HCT116 (cell line): ENCODE data around the gene TTLL11. TPM values are rescaled to one million over a fixed set of nuclear protein-coding genes. Genes with fewer than 3 reads are reported as not detected.

ENCODE experiments used
- ATAC-seq: fragments of 200-7000 bp; cut with Tn5 transposase; 2 replicates; pipeline ENCODE4 v1.9.1; 2020; ENCODE audit warnings: mild to moderate bottlenecking, moderate library complexity
- BruUV-seq: library from RNA; stranded (reverse); fragments of 400-500 nt; replicated peaks from 2 replicates; lab custom pipeline; 2021; lab: Mats Ljungman, UMichigan
- CTCF ChIA-PET: fragments of 300-600 bp; sonication (Branson Sonifier 250); formaldehyde crosslinking; loops from one replicate; lab custom pipeline; 2021; ENCODE audit warnings: antibody characterized with exemption; lab: Charles Lee
- POLR2A ChIA-PET: fragments of 300-600, 350-600 bp; sonication (Branson Sonifier 250); formaldehyde crosslinking; loops from one replicate; lab custom pipeline; 2021; ENCODE audit warnings: antibody characterized with exemption; lab: Charles Lee
- RAD21 ChIA-PET, 2 experiments: fragments of 300-600 bp; sonication (Branson Sonifier 250); formaldehyde crosslinking; loops; one replicate each; lab custom pipeline; 2023; ENCODE audit warnings: low total read pairs in 2 of 2; ENCODE audit not compliant: uncharacterized antibody in 2 of 2, unreplicated experiment in 2 of 2, low non-redundant PET in 1 of 2; lab: Charles Lee
- DNase-seq: peaks from one replicate; pipeline ENCODE4 v3.0.0-alpha.2; 2010; ENCODE audit warnings: low read depth, low spot score
- H2AFZ ChIP-seq: fragments of 200-600 bp; shearing (Covaris generic), sonication (generic); 2 replicates; pipeline ENCODE4 v1.6.1; 2017; ENCODE audit warnings: low read depth, mixed run types, mixed read lengths, antibody characterized with exemption, low read length; ENCODE audit not compliant: poor library complexity, severe bottlenecking
- H3K27ac ChIP-seq: 2 replicates; pipeline ENCODE4 v1.5.1; 2012; ENCODE audit warnings: low read depth, low read length
- H3K27me3 ChIP-seq: fragments of 200-600 bp; sonication (generic); 2 replicates; pipeline ENCODE4 v1.6.1; 2016; ENCODE audit warnings: mixed run types, low read length, mixed read lengths; ENCODE audit not compliant: insufficient read depth
- H3K36me3 ChIP-seq, 2 experiments: fragments of 200-500 bp in 1 of 2; fragments of 200-600 bp in 1 of 2; sonication (Bioruptor generic) in 1 of 2; sonication (generic) in 1 of 2; 2 replicates each; pipeline versions ENCODE4 v1.5.1 to v1.6.1; 2014 to 2016; ENCODE audit warnings: low read length in 2 of 2, inconsistent platforms in 1 of 2, mixed read lengths in 1 of 2, mixed run types in 1 of 2; ENCODE audit not compliant: insufficient read depth in 2 of 2, control insufficient read depth in 1 of 2
- H3K4me1 ChIP-seq, 2 experiments: fragments of 200-600 bp in 1 of 2; sonication (generic) in 1 of 2; 2 replicates each; pipeline versions ENCODE4 v1.5.1 to v1.6.1; 2012 to 2017; ENCODE audit warnings: low read length in 2 of 2, inconsistent platforms in 1 of 2, mild to moderate bottlenecking in 1 of 2, mixed read lengths in 1 of 2, mixed run types in 1 of 2, moderate library complexity in 1 of 2; ENCODE audit not compliant: insufficient read depth in 2 of 2, control insufficient read depth in 1 of 2
- H3K4me2 ChIP-seq: fragments of 200-600 bp; sonication (generic); 2 replicates; pipeline ENCODE4 v1.6.1; 2017; ENCODE audit warnings: mixed run types, low read length, mixed read lengths
- H3K4me3 ChIP-seq, 2 experiments: fragments of 200-600 bp in 1 of 2; sonication (generic) in 1 of 2; replicated peaks in 1 of 2; 2 replicates each; pipeline ENCODE4 v1.5.1; 2011 to 2016; ENCODE audit warnings: low read length in 2 of 2, control low read depth in 1 of 2, low read depth in 1 of 2, mild to moderate bottlenecking in 1 of 2, mixed read lengths in 1 of 2, mixed run types in 1 of 2
- H3K79me2 ChIP-seq: fragments of 200-600 bp; sonication (generic); 2 replicates; pipeline ENCODE4 v1.6.1; 2017; ENCODE audit warnings: mild to moderate bottlenecking, mixed run types, low read length, moderate library complexity, mixed read lengths; ENCODE audit not compliant: insufficient read depth
- H3K9ac ChIP-seq: fragments of 200-600 bp; sonication (generic); 2 replicates; pipeline ENCODE4 v1.6.1; 2016; ENCODE audit warnings: low read length, mixed read lengths
- H3K9me2 ChIP-seq: fragments of 200-600 bp; sonication (generic), shearing (Covaris generic); 2 replicates; pipeline ENCODE4 v1.6.1; 2017; ENCODE audit warnings: mixed run types, mild to moderate bottlenecking, moderate library complexity; ENCODE audit not compliant: insufficient read depth
- H3K9me3 ChIP-seq, 2 experiments: fragments of 200-500 bp in 1 of 2; fragments of 200-600 bp in 1 of 2; sonication (Bioruptor generic) in 1 of 2; sonication (generic) in 1 of 2; 2 replicates each; pipeline ENCODE4 v1.6.1; 2014 to 2017; ENCODE audit warnings: low read length in 2 of 2, mixed read lengths in 2 of 2, inconsistent platforms in 1 of 2, low read depth in 1 of 2, mild to moderate bottlenecking in 1 of 2, mixed run types in 1 of 2, moderate library complexity in 1 of 2; ENCODE audit not compliant: control insufficient read depth in 1 of 2, insufficient read depth in 1 of 2
- H4K20me1 ChIP-seq: fragments of 200-600 bp; sonication (generic), shearing (Covaris generic); 2 replicates; pipeline ENCODE4 v1.6.1; 2017; ENCODE audit warnings: mixed run types, mild to moderate bottlenecking, moderate library complexity; ENCODE audit not compliant: insufficient read depth
- CEBPB ChIP-seq: IDR thresholded peaks from 2 replicates; pipeline ENCODE4 v1.6.1; 2012; ENCODE audit warnings: low read depth
- CTCF ChIP-seq, 3 experiments: fragments of 200-600 bp in 1 of 3; sonication (generic) in 1 of 3; IDR thresholded peaks in 2 of 3; conservative IDR thresholded peaks in 1 of 3; 2 replicates each; pipeline ENCODE4 v1.5.1; 2012 to 2017; ENCODE audit warnings: low read depth in 2 of 3, low read length in 2 of 3, antibody characterized with exemption in 1 of 3, borderline replicate concordance in 1 of 3, control low read depth in 1 of 3, mild to moderate bottlenecking in 1 of 3, mixed read lengths in 1 of 3, mixed run types in 1 of 3, moderate library complexity in 1 of 3; ENCODE audit not compliant: insufficient read depth in 1 of 3
- EGR1 ChIP-seq: IDR thresholded peaks from 2 replicates; pipeline ENCODE4 v1.6.1; 2012; ENCODE audit warnings: low read depth
- ELF1 ChIP-seq: IDR thresholded peaks from 2 replicates; pipeline ENCODE4 v1.6.1; 2012; ENCODE audit warnings: low read depth, borderline replicate concordance
- POLR2A ChIP-seq: IDR thresholded peaks from 2 replicates; pipeline ENCODE4 v1.7.0; 2011; ENCODE audit warnings: borderline replicate concordance; ENCODE audit not compliant: insufficient read depth, insufficient read length; ENCODE audit errors: extremely low read depth
- POLR2AphosphoS5 ChIP-seq: IDR thresholded peaks from 2 replicates; pipeline ENCODE4 v1.6.1; 2011; ENCODE audit warnings: mild to moderate bottlenecking, low read depth, low read length, moderate library complexity
- SP1 ChIP-seq: IDR thresholded peaks from 2 replicates; pipeline ENCODE4 v1.6.1; 2012; ENCODE audit warnings: low read depth
- ZBTB33 ChIP-seq: IDR thresholded peaks from 2 replicates; pipeline ENCODE4 v1.6.1; 2011; ENCODE audit warnings: mild to moderate bottlenecking, low read length, moderate library complexity; ENCODE audit not compliant: insufficient replicate concordance; ENCODE audit errors: extremely low read depth
- ZNF274 ChIP-seq: fragments of 200-500 bp; sonication (Bioruptor generic); IDR thresholded peaks from 2 replicates; pipeline ENCODE4 v1.6.1; 2014; ENCODE audit warnings: mild to moderate bottlenecking, low read depth, low read length, inconsistent platforms
- intact Hi-C: fragments of 100-400 bp; cut with micrococcal nuclease; formaldehyde crosslinking; loops from 2 replicates; pipeline ENCODE4 v1.10.0; 2022
- total RNA-seq: library from RNA; stranded (reverse); gene quantifications from one replicate; pipeline ENCODE4 v1.2.1, GENCODE V29; 2021; ENCODE audit not compliant: unreplicated experiment

Gene TTLL11
- total RNA-seq, 1 experiment from 2014 or later, result 2.2 TPM

- RAD21 ChIA-PET, result no interaction called here
- TF ChIP-seq EGR1 (no peak), ZNF274 (no peak), CTCF (IDR thresholded peaks at IDR 0.05 in 2 of 3, conservative IDR thresholded peaks at IDR 0.05 in 1 of 3; ENCODE audit: borderline replicate concordance in 1 of 3, insufficient read depth in 1 of 3, low read depth in 2 of 3, low read length in 2 of 3) (no peak), ZBTB33 (no peak), POLR2AphosphoS5 (no peak), ELF1 (no peak), SP1 (no peak), POLR2A (no peak), CEBPB (no peak)
- DNase-seq, result no peak
- no peaks in the 10 kb centered on the region for H3K9me2 ChIP-seq
- H3K4me2 ChIP-seq, result no peak overlapping the region
- no peaks in the 10 kb centered on the region for H4K20me1 ChIP-seq
- no peak overlapping the region for H3K4me3 ChIP-seq
- POLR2A ChIA-PET, result no interaction called here
- no TSS peak for BruUV-seq
- intact Hi-C loops, result no loop called here
- ATAC-seq, result no peak
- no peaks in the 10 kb centered on the region for H3K36me3 ChIP-seq
- H3K9ac ChIP-seq, result no peak overlapping the region
- H2AFZ ChIP-seq, result no peak overlapping the region
- H3K27me3 ChIP-seq, result peaks cover 10% of the 10 kb centered on the region; the same call in 1 of the 2 replicates
- CTCF ChIA-PET, result no interaction called here
- no peak overlapping the region for H3K27ac ChIP-seq
- peaks cover 0 to 15% of the 10 kb centered on the region in 2 experiments; a peak in 2 of 4 replicates for H3K4me1 ChIP-seq
- H3K79me2 ChIP-seq, result no peaks in the 10 kb centered on the region
- no peaks in the 10 kb centered on the region for H3K9me3 ChIP-seq
Measured at GRCh38 chr9:121820286-121821005, 272.7 kb downstream of the TTLL11 start.
